ENCODE data around the gene MARF1.

DNA sequence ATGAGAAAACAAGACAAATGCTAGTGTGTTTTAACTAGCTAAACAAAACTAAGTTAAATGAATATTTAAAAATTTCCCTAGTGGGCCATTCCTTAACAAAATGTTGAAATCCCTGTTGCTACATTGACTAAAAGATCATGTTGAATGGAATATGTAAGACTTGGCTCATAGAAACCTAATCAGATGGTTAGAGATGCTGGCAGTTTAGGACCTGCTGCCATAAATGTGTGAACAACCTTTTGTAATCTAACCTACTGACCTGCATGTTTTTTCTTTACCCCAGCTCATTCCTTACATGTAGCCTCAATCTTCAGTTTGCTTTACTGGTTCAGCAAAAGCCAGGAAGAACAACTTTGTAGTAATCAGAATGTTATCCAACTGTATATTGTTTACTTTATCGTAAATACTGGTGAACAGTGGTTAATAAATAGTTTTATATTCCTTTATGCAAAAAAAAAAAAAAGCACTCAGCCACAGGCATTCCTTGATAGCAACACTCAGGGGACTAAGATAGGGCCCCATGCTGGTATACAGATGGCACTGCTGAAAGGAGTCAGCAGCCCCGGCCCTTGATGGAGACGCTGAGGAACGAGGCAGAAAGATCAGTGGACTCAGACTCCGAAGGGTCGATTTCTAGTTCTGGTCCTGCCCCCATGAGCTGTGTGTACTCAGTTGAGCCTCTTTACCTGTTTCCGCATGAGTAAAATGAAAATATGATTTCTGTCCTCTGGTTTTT is 78.2 kb downstream of the MARF1 start:
- TF ChIP-seq, protein P1, sequence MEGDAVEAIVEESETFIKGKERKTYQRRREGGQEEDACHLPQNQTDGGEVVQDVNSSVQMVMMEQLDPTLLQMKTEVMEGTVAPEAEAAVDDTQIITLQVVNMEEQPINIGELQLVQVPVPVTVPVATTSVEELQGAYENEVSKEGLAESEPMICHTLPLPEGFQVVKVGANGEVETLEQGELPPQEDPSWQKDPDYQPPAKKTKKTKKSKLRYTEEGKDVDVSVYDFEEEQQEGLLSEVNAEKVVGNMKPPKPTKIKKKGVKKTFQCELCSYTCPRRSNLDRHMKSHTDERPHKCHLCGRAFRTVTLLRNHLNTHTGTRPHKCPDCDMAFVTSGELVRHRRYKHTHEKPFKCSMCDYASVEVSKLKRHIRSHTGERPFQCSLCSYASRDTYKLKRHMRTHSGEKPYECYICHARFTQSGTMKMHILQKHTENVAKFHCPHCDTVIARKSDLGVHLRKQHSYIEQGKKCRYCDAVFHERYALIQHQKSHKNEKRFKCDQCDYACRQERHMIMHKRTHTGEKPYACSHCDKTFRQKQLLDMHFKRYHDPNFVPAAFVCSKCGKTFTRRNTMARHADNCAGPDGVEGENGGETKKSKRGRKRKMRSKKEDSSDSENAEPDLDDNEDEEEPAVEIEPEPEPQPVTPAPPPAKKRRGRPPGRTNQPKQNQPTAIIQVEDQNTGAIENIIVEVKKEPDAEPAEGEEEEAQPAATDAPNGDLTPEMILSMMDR (IDR thresholded peaks at IDR 0.05), result no peak
- TF ChIP-seq POLR2A (IDR thresholded peaks at IDR 0.05), result no peak

All from uterus (tissue), 2 donors.